Cardiac muscle cell (in vitro differentiated cells and primary cell): Measurements from ENCODE around the gene SNX3. TPM values are rescaled to one million over a fixed set of nuclear protein-coding genes. Genes with fewer than 3 reads are reported as not detected.
"Not testable (repeated sequence)": the region's sequence is repeated elsewhere in the genome, so short reads cannot be mapped to it uniquely, and the experiment has no call there.

Experiments
- DNase-seq, 2 donors: peaks; one replicate each; pipeline versions ENCODE4 v3.0.0 to v3.0.0-alpha.2; 2010 to 2017; ENCODE audit warnings: low read depth in 1 of 2, low spot score in 1 of 2
- H3K27ac ChIP-seq: fragments of 200-600 bp; sonication (generic); 2 replicates; pipeline ENCODE4 v1.5.1; 2016
- H3K27me3 ChIP-seq: fragments of 200-600 bp; sonication (generic); 2 replicates; pipeline ENCODE4 v1.6.0; 2016; ENCODE audit warnings: control low read depth
- H3K36me3 ChIP-seq: fragments of 200-600 bp; sonication (generic); 2 replicates; pipeline ENCODE4 v1.5.1; 2016; ENCODE audit warnings: control low read depth
- H3K4me1 ChIP-seq: fragments of 200-600 bp; sonication (generic); 2 replicates; pipeline ENCODE4 v1.8.1; 2017; ENCODE audit warnings: low read depth, mild to moderate bottlenecking, mixed run types
- H3K4me3 ChIP-seq: fragments of 200-600 bp; sonication (generic); 2 replicates; pipeline ENCODE4 v1.5.1; 2016; ENCODE audit warnings: mild to moderate bottlenecking
- H3K9me3 ChIP-seq: fragments of 200-600 bp; sonication (generic); 2 replicates; pipeline ENCODE4 v1.5.1; 2017; ENCODE audit warnings: low read depth, mild to moderate bottlenecking, control low read depth
- CTCF ChIP-seq: IDR thresholded peaks from 2 replicates; pipeline ENCODE4 v1.5.1; 2012; ENCODE audit warnings: low read depth, mild to moderate bottlenecking, low read length
- polyA plus RNA-seq: library from polyadenylated mRNA; unstranded; fragments of >200 nt; fragmentation: Nextera tagmentation; extraction: Ambion mirVana; gene quantifications from 2 replicates; pipeline ENCODE4 v1.2.1, GENCODE V29; 2016
- total RNA-seq: library from RNA; depleted of rRNA; stranded (reverse); fragments of >200 nt; gene quantifications from 2 replicates; pipeline ENCODE4 v1.2.3, GENCODE V29; 2016

SNX3 gene
- total and polyA plus RNA-seq, 2 experiments from 2014 or later = 190 to 402 TPM

GRCh38 chr6:108294727-108295625, 34.1 kb upstream of the SNX3 start, which contains the start of gene AFG1L:
TSS of gene AFG1L (plus strand) at chr6:108295054. CDS start at chr6:108295080, 26 bp downstream.
- H3K27ac ChIP-seq = peak within 1 kb of the TSS; percentile 94

GRCh38 chr6:108294297-108294726, 33.5 kb upstream of the SNX3 start:
- Histone ChIP-seq H3K4me1 (peaks cover under 1% of the 10 kb centered on the region), H3K4me3 (peak overlapping the region; percentile 64), H3K27ac (peak overlapping the region; percentile 94), H3K9me3 (no peaks in the 10 kb centered on the region), H3K27me3 (no peaks in the 10 kb centered on the region), H3K36me3 (no peaks in the 10 kb centered on the region)
- peak in 1 of 2 donors; percentile 3 for DNase-seq
- no peak for TF ChIP-seq CTCF

More at GRCh38 chr6:108294727-108295625, 34.1 kb upstream of the SNX3 start, which contains the start of gene AFG1L:
- Histone ChIP-seq H3K9me3 (no peaks in the 10 kb centered on the region), H3K27me3 (no peaks in the 10 kb centered on the region), H3K4me3 (peak within 1 kb of the TSS; percentile 64), H3K4me1 (peaks cover 7% of the 10 kb centered on the region), H3K36me3 (no peaks in the 10 kb centered on the region)
- peak; percentile 89 to 93 for DNase-seq
- TF ChIP-seq CTCF = no peak

GRCh38 chr6:108293527-108294296, 32.9 kb upstream of the SNX3 start:
- no peak overlapping the region for H3K27ac ChIP-seq
- H3K4me1 ChIP-seq = no peaks in the 10 kb centered on the region
- no peaks in the 10 kb centered on the region for H3K9me3 ChIP-seq
- no peak for DNase-seq
- peak overlapping the region; percentile 64 for H3K4me3 ChIP-seq
- no peak for TF ChIP-seq CTCF
- H3K27me3 ChIP-seq = no peaks in the 10 kb centered on the region
- H3K36me3 ChIP-seq = no peaks in the 10 kb centered on the region

GRCh38 chr6:108292561-108292960, 31.7 kb upstream of the SNX3 start:
- H3K9me3 ChIP-seq, H3K36me3 ChIP-seq, H3K4me1 ChIP-seq, H3K27me3 ChIP-seq, H3K4me3 ChIP-seq, DNase-seq, H3K27ac ChIP-seq: not testable (repeated sequence)

- TF ChIP-seq CTCF = no peak
- Histone ChIP-seq H3K4me1 (no peaks in the 10 kb centered on the region), H3K9me3 (no peaks in the 10 kb centered on the region), H3K27ac (no peak overlapping the region), H3K27me3 (no peaks in the 10 kb centered on the region), H3K4me3 (no peak overlapping the region), H3K36me3 (no peaks in the 10 kb centered on the region)
- no peak for DNase-seq
Measured at GRCh38 chr6:108291091-108291490, 30.3 kb upstream of the SNX3 start.
